Large intestine (tissue), 3 donors: ENCODE measurements around the gene GAS2L1. TPM values are rescaled to one million over a fixed set of nuclear protein-coding genes. Genes with fewer than 3 reads are reported as not detected.
"Not testable (repeated sequence)": the region's sequence is repeated elsewhere in the genome, so short reads cannot be mapped to it uniquely, and the experiment has no call there.

Experiments
- DNase-seq, 2 donors: peaks; one replicate each; pipeline versions ENCODE4 v3.0.0 to v3.0.0-alpha.2; 2013
- H3K27ac ChIP-seq: one replicate; pipeline ENCODE4 v1.5.1; 2013; ENCODE audit warnings: low read length
- H3K27me3 ChIP-seq: 2 replicates; pipeline ENCODE4 v1.6.1; 2013; ENCODE audit warnings: low read length; ENCODE audit not compliant: control insufficient read depth, insufficient read depth
- H3K36me3 ChIP-seq: 2 replicates; pipeline ENCODE4 v1.6.1; 2013; ENCODE audit warnings: low read length; ENCODE audit not compliant: control insufficient read depth, insufficient read depth
- H3K4me1 ChIP-seq: one replicate; pipeline ENCODE4 v1.6.1; 2013; ENCODE audit warnings: low read length; ENCODE audit not compliant: control insufficient read depth, insufficient read depth
- H3K4me3 ChIP-seq: one replicate; pipeline ENCODE4 v1.5.1; 2013; ENCODE audit warnings: low read length
- H3K9me3 ChIP-seq: one replicate; pipeline ENCODE4 v1.6.1; 2013; ENCODE audit warnings: mild to moderate bottlenecking, low read depth, low read length, moderate library complexity; ENCODE audit not compliant: control insufficient read depth
- WGBS: methylation state at CpG from one replicate; pipeline ENCODE4 v1.1.5; 2013; ENCODE audit warnings: low lambda C conversion rate; ENCODE audit not compliant: insufficient coverage; 5-methylcytosine and 5-hydroxymethylcytosine counted together
- polyA plus RNA-seq: library from polyadenylated mRNA; unstranded; fragments of 120-200 nt; gene quantifications from one replicate; pipeline ENCODE4 v1.2.1, GENCODE V29; 2013

Gene GAS2L1
- polyA plus RNA-seq, 1 donor = 6.1 TPM

DNA sequence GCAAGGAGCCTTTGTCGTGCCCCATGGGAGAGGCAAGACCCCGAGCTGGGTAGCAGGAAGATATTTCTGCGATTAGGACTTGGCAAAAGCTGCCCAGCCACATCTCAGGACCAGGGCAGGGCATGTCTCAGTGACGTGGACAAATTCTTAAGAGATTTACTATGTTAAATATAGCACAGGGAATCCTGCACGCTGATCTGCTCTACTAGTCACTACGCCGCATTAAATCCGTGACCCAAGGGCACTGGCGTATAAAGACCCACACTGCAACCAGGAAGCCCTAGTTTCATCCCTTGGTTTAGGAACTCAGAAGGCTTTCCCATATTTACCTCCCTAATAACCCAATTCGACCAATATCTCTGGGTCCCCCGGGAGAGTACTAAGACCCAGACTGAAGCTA, 46.8 kb downstream of the GAS2L1 start:
- no peak overlapping the region for H3K4me3 ChIP-seq
- H3K9me3 ChIP-seq = no peaks in the 10 kb centered on the region
- H3K36me3 ChIP-seq = peaks cover 91% of the 10 kb centered on the region
- no CpG with 5 or more reads among the region's 11 CpGs for WGBS
- peaks cover 12% of the 10 kb centered on the region for H3K4me1 ChIP-seq
- no peak overlapping the region for H3K27ac ChIP-seq
- no peak for DNase-seq
- no peaks in the 10 kb centered on the region for H3K27me3 ChIP-seq

DNA sequence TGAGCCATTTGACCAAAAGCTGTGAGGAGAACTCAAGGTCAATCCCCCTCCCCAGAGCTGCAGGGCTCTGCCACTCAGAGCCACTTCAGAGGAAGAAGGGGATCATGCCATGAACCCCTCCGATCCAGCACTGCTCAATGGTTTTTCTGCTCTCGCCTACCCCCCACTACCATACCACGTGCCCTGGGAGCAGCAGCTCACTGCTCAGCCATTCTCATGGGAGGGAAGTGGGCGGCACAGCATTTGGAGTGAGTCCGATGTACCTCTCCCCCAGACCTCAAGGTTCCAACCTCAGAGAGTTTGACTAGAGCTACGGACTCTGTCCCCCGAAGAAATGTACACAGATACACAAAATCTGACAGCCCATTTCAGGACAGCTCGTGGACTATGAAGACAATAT, 47.4 kb downstream of the GAS2L1 start:
- H3K4me3 ChIP-seq = no peak overlapping the region
- no peak for DNase-seq

DNA sequence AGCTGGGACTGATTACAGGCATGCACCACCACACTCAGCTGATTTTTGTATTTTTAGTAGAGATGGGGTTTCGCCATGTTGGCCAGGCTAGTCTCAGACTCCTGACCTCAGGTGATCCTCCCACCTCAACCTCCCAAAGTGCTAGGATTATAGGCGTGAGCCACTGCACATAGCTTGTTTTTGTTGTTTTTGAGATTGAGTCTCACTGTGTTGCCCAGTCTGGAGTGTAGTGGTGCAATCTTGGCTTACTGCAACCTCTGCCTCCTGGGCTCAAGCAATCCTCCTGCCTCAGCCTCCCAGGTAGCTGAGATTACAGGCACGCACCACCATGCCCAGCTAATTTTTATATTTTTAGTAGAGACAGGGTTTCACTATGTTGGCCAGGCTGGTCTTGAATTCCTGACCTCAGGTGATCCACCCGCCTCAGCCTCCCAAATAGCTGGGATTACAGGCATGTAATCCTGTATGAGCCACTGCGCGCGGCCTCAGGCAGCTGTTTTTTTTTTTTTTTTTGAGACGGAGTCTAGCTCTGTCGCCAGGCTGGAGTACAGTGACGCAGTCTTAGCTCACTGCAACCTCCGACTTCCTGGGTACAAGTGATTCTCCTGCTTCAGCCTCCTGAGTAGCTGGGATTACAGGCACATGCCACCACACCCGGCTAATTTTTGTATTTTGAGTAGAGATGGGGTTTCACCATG, 50.9 kb downstream of the GAS2L1 start:
- H3K9me3 ChIP-seq, H3K4me3 ChIP-seq, H3K27ac ChIP-seq, H3K4me1 ChIP-seq, H3K27me3 ChIP-seq, DNase-seq: not testable (repeated sequence)
- no CpG with 5 or more reads among the region's 12 CpGs for WGBS
- peaks cover 73% of the 10 kb centered on the region for H3K36me3 ChIP-seq

More for the DNA sequence above, 47.4 kb downstream of the GAS2L1 start:
- no peaks in the 10 kb centered on the region for H3K9me3 ChIP-seq
- no CpG with 5 or more reads among the region's 8 CpGs for WGBS
- H3K36me3 ChIP-seq = peaks cover 91% of the 10 kb centered on the region
- H3K27me3 ChIP-seq = no peaks in the 10 kb centered on the region
- H3K4me1 ChIP-seq = peaks cover 12% of the 10 kb centered on the region
- H3K27ac ChIP-seq = no peak overlapping the region

DNA sequence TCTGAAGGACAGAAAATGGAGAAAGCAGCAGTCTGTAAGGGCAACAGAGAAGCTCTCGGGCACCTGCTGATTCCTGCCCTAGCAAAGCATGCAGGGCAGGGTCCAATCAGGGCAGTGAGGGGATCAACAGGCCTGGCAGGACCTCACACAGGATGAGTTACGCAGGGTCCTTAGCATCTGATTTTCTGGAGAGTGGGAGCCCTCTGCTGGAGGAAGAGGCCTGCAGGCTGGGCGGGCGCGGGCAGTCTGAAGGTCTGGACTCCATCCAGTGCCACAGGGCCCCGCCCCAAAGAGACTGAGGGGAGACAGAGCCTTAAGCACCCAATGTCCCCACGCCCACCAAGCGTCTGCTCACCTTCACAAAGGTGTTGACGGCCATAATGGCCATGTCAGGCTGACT, 53.0 kb downstream of the GAS2L1 start:
- peaks cover 59% of the 10 kb centered on the region for H3K36me3 ChIP-seq
- no peak overlapping the region for H3K4me3 ChIP-seq
- WGBS = no CpG with 5 or more reads among the region's 9 CpGs
- no peaks in the 10 kb centered on the region for H3K27me3 ChIP-seq
- H3K4me1 ChIP-seq = no peaks in the 10 kb centered on the region
- no peaks in the 10 kb centered on the region for H3K9me3 ChIP-seq
- H3K27ac ChIP-seq = no peak overlapping the region
- peak in 1 of 2 donors; percentile 44 for DNase-seq

Other genes starting within 250 kb of the GAS2L1 start
- 1.5 TPM for gene C22orf31, start 244.8 kb upstream of the GAS2L1 start, polyA plus RNA-seq
- gene KREMEN1, start 233.6 kb upstream of the GAS2L1 start, polyA plus RNA-seq = 26.3 TPM
- 152 TPM for gene EMID1, start 100.8 kb upstream of the GAS2L1 start, polyA plus RNA-seq
- 26.3 TPM for gene RHBDD3, start 38.7 kb upstream of the GAS2L1 start, polyA plus RNA-seq
- gene EWSR1, start 38.4 kb upstream of the GAS2L1 start, polyA plus RNA-seq = 276 TPM
- gene RASL10A, start 9.0 kb downstream of the GAS2L1 start, polyA plus RNA-seq = 1.0 TPM
- 60.6 TPM for gene AP1B1, start 81.9 kb downstream of the GAS2L1 start, polyA plus RNA-seq
- 0.37 TPM for gene RFPL1, start 131.9 kb downstream of the GAS2L1 start, polyA plus RNA-seq
- 5.6 TPM for gene NEFH, start 173.6 kb downstream of the GAS2L1 start, polyA plus RNA-seq
- gene THOC5, start 247.1 kb downstream of the GAS2L1 start, polyA plus RNA-seq = 24.3 TPM